GM23248 (cell line): ENCODE results near the gene NRDE2. TPM values are rescaled to one million over a fixed set of nuclear protein-coding genes. Genes with fewer than 3 reads are reported as not detected.

Experiments
- DNase-seq: peaks from one replicate; pipeline ENCODE4 v3.0.0-alpha.2; 2015
- H2AFZ ChIP-seq: fragments of 200-600 bp; sonication (generic); 2 replicates; pipeline ENCODE4 v1.6.1; 2016; ENCODE audit warnings: antibody characterized with exemption
- H3F3A ChIP-seq: fragments of 200-600 bp; sonication (generic); 2 replicates; pipeline ENCODE4 v1.6.1; 2016; ENCODE audit warnings: mild to moderate bottlenecking, antibody characterized with exemption, mixed run types; ENCODE audit not compliant: insufficient read depth
- H3K27ac ChIP-seq: fragments of 200-600 bp; sonication (generic); 2 replicates; pipeline ENCODE4 v1.5.1; 2016; ENCODE audit warnings: mild to moderate bottlenecking
- H3K27me3 ChIP-seq: fragments of 200-600 bp; sonication (generic); replicated peaks from 2 replicates; pipeline ENCODE4 v1.6.1; 2016; ENCODE audit warnings: mild to moderate bottlenecking; ENCODE audit not compliant: insufficient read depth
- H3K36me3 ChIP-seq: fragments of 200-600 bp; sonication (generic); 2 replicates; pipeline ENCODE4 v1.6.1; 2016; ENCODE audit warnings: low read depth, mild to moderate bottlenecking
- H3K4me1 ChIP-seq: fragments of 200-600 bp; sonication (generic); 2 replicates; pipeline ENCODE4 v1.6.1; 2016; ENCODE audit warnings: mild to moderate bottlenecking; ENCODE audit not compliant: insufficient read depth
- H3K4me2 ChIP-seq: fragments of 200-600 bp; sonication (generic); one replicate; pipeline ENCODE4 v1.6.1; 2016; ENCODE audit warnings: mild to moderate bottlenecking; ENCODE audit not compliant: unreplicated experiment
- H3K4me3 ChIP-seq: fragments of 200-600 bp; sonication (generic); 2 replicates; pipeline ENCODE4 v1.5.1; 2016; ENCODE audit warnings: mild to moderate bottlenecking
- H3K79me2 ChIP-seq: fragments of 200-600 bp; sonication (generic); 2 replicates; pipeline ENCODE4 v1.6.1; 2016; ENCODE audit warnings: mild to moderate bottlenecking; ENCODE audit not compliant: insufficient read depth
- H3K9ac ChIP-seq: fragments of 200-600 bp; sonication (generic); 2 replicates; pipeline ENCODE4 v1.6.1; 2016; ENCODE audit warnings: mild to moderate bottlenecking
- H3K9me2 ChIP-seq: fragments of 200-600 bp; sonication (generic); 2 replicates; pipeline ENCODE4 v1.6.1; 2016; ENCODE audit warnings: mixed run types, mild to moderate bottlenecking, moderate library complexity; ENCODE audit not compliant: insufficient read depth
- H3K9me3 ChIP-seq: fragments of 200-600 bp; sonication (generic); one replicate; pipeline ENCODE4 v1.6.1; 2017; ENCODE audit warnings: low read depth
- H4K20me1 ChIP-seq: fragments of 200-600 bp; sonication (generic); 2 replicates; pipeline ENCODE4 v1.6.0; 2016; ENCODE audit not compliant: insufficient read depth
- EZH2 ChIP-seq: fragments of 200-600 bp; sonication (generic); IDR thresholded peaks from 2 replicates; pipeline ENCODE4 v1.6.1; 2018; ENCODE audit warnings: antibody characterized with exemption, mild to moderate bottlenecking; ENCODE audit not compliant: insufficient read depth, poor library complexity, severe bottlenecking
- EZH2phosphoT487 ChIP-seq: fragments of 200-600 bp; sonication (generic); IDR thresholded peaks from 2 replicates; pipeline ENCODE4 v1.6.1; 2018; ENCODE audit warnings: antibody characterized with exemption, moderate library complexity, mild to moderate bottlenecking, low read depth; ENCODE audit not compliant: insufficient read depth
- WGBS, 2 experiments: methylation state at CpG; one replicate each; pipeline ENCODE4 v1.1.6; 2015 to 2017; ENCODE audit warnings: low lambda C conversion rate in 2 of 2, low coverage in 1 of 2; ENCODE audit errors: missing lambda C conversion rate in 2 of 2; 5-methylcytosine and 5-hydroxymethylcytosine counted together
- in situ Hi-C: fragments of 300-500 bp; cut with MboI; formaldehyde crosslinking; loops from 2 replicates; pipeline ENCODE4 v1.15.0; 2020
- polyA plus RNA-seq: library from polyadenylated mRNA; unstranded; fragments of >200 nt; fragmentation: Nextera tagmentation; extraction: Ambion mirVana; gene quantifications from 2 replicates; pipeline ENCODE4 v1.2.1, GENCODE V29; 2016
- total RNA-seq: library from RNA; depleted of rRNA; stranded (reverse); fragments of >200 nt; shearing (Covaris generic); gene quantifications from 2 replicates; pipeline ENCODE4 v1.2.3, GENCODE V29; 2014

Gene NRDE2
- total and polyA plus RNA-seq, 2 experiments from 2014 or later: 9.4 to 10.2 TPM

DNA sequence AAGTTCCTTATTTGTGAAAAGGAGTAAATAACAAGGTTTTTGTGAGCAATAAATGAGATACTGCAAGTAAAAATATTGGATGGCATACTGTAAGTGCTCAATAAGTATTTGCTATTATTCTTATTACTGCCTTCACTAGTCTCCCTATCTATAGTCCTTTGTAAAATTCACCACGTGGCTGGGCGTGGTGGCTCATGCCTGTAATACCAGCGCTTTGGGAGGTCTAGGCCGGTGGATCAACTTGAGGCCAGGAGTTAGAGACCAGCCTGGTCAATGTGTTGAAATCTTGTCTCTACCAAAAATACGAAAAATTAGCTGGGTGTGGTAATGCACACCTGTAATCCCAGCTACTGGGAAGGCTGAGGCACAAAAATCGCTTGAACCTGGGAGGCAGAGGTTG is 46.5 kb upstream of the NRDE2 start:
- Histone ChIP-seq H3K9ac (no peak overlapping the region), H3K4me3 (no peak overlapping the region), H3K36me3 (no peaks in the 10 kb centered on the region), H3K27me3 (no peaks in the 10 kb centered on the region), H3F3A (0 out of 2 replicates have a peak, but pooled peaks cover 4% of the 10 kb centered on the region), H3K79me2 (no peaks in the 10 kb centered on the region), H3K9me3 (no peaks in the 10 kb centered on the region), H3K4me2 (no peak overlapping the region), H4K20me1 (no peaks in the 10 kb centered on the region), H2AFZ (no peak overlapping the region), H3K27ac (no peak overlapping the region), H3K4me1 (peaks cover 11% of the 10 kb centered on the region), H3K9me2 (no peaks in the 10 kb centered on the region)
- WGBS, 2 experiments: 57 to 58% methylated on average over 6 of the region's 6 CpGs
- no peak for DNase-seq
- in situ Hi-C loops: no loop called here
- TF ChIP-seq EZH2phosphoT487: no peak

DNA sequence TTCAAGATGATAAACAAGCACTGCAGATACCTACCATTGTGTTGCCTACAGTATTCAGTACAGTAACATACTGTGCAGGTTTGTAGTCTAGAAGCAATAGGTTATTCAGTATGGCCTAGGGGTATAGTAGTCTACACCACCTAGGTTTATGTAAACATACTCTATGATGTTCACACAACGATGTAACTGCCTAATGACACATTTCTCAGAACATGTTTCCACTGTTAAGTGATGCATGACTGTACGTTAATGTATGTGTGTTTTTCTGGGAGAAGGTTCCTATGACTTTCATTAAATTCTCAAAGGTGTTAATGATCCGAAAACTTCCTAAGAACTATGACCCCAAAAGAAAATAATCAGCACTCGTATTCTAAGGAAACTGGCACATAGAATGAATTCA is 44.2 kb upstream of the NRDE2 start:
- H3K9me3 ChIP-seq: no peaks in the 10 kb centered on the region
- in situ Hi-C loops: no loop called here
- no peaks in the 10 kb centered on the region for H3K27me3 ChIP-seq
- H4K20me1 ChIP-seq: no peaks in the 10 kb centered on the region
- no peaks in the 10 kb centered on the region for H3F3A ChIP-seq
- H3K4me1 ChIP-seq: no peaks in the 10 kb centered on the region
- no peaks in the 10 kb centered on the region for H3K79me2 ChIP-seq
- no peak overlapping the region for H3K4me2 ChIP-seq
- no peaks in the 10 kb centered on the region for H3K9me2 ChIP-seq
- 68 to 81% methylated on average over 4 of the region's 4 CpGs for WGBS, 2 experiments
- H3K36me3 ChIP-seq: no peaks in the 10 kb centered on the region
- no peak overlapping the region for H3K4me3 ChIP-seq
- no peak overlapping the region for H3K9ac ChIP-seq
- H3K27ac ChIP-seq: no peak overlapping the region
- no peak overlapping the region for H2AFZ ChIP-seq
- TF ChIP-seq EZH2phosphoT487: no peak
- no peak for TF ChIP-seq EZH2
- DNase-seq: no peak

DNA sequence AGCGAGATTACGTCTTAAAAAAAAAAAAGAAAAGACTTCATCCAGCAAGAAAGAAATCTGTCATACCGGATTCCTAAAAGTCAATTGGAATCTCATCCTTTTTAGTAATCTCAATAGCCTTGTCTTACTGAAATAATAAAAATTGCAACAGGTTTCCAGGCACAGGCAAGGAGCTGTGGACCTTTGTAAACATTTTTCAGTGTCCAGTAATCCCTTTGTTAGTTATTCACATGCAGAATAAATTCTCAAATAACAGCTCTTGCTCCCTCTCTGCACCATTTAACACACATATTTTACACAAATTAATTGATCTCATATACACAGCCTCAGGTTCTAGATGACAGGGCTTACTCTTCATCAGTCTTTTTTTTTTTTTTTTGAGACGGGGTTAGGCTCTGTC is 43.1 kb upstream of the NRDE2 start:
- no peak overlapping the region for H3K27ac ChIP-seq
- H3K4me2 ChIP-seq: no peak overlapping the region
- 83 to 95% methylated on average over 4 of the region's 4 CpGs for WGBS, 2 experiments
- H3F3A ChIP-seq: no peaks in the 10 kb centered on the region
- H3K9me3 ChIP-seq: no peaks in the 10 kb centered on the region
- no peaks in the 10 kb centered on the region for H3K79me2 ChIP-seq
- no peak overlapping the region for H3K9ac ChIP-seq
- H3K27me3 ChIP-seq: no peaks in the 10 kb centered on the region
- no peak for TF ChIP-seq EZH2
- no peak for TF ChIP-seq EZH2phosphoT487
- H4K20me1 ChIP-seq: no peaks in the 10 kb centered on the region
- no peaks in the 10 kb centered on the region for H3K36me3 ChIP-seq
- DNase-seq: no peak
- H3K4me3 ChIP-seq: no peak overlapping the region
- H3K9me2 ChIP-seq: no peaks in the 10 kb centered on the region
- no peak overlapping the region for H2AFZ ChIP-seq
- no peaks in the 10 kb centered on the region for H3K4me1 ChIP-seq
- in situ Hi-C loops: no loop called here

DNA sequence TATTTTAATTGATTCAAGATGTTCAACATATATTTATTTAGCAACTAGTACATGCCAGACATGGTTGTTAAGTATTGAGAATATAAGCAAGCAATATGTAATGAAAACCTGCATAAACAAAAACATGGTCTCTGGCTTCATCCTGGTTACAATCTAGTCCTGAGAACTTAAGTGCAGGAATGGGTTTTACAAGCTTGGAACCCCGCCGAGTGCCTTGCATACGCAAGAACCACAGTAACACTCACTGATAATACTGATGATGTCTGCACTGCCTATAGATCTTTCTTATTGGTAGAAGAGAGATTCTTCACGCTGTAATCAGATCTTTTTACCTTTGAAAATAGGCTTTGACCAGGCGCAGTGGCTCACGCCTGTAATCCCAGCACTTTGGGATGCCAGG is 42.1 kb upstream of the NRDE2 start:
- Histone ChIP-seq H3K27me3 (no peaks in the 10 kb centered on the region), H3F3A (no peaks in the 10 kb centered on the region), H3K4me2 (no peak overlapping the region), H3K36me3 (no peaks in the 10 kb centered on the region), H3K4me3 (no peak overlapping the region), H3K9me3 (no peaks in the 10 kb centered on the region), H3K79me2 (no peaks in the 10 kb centered on the region), H3K4me1 (no peaks in the 10 kb centered on the region), H3K27ac (no peak overlapping the region), H3K9ac (no peak overlapping the region), H3K9me2 (no peaks in the 10 kb centered on the region), H4K20me1 (no peaks in the 10 kb centered on the region), H2AFZ (no peak overlapping the region)
- in situ Hi-C loops: no loop called here
- WGBS, 2 experiments: 47 to 56% methylated on average over 6 of the region's 6 CpGs
- no peak for DNase-seq
- no peak for TF ChIP-seq EZH2
- TF ChIP-seq EZH2phosphoT487: no peak
